Kidney (tissue), 14 donors: ENCODE data around the gene ZNF445. TPM values are rescaled to one million over a fixed set of nuclear protein-coding genes. Genes with fewer than 3 reads are reported as not detected.

Source experiments
- DNase-seq, 5 donors: peaks; one replicate each; pipeline ENCODE4 v3.0.0-alpha.2; 2013 to 2020
- FAIRE-seq: peaks from 2 replicates; lab custom pipeline; 2012; peaks lifted over from hg19 to GRCh38; lab: Jason Lieb, UNC
- H3K27ac ChIP-seq, 2 donors: one replicate each; pipeline ENCODE4 v1.7.0; 2013; ENCODE audit warnings: low read depth in 2 of 2, low read length in 2 of 2, inconsistent platforms in 1 of 2
- H3K27me3 ChIP-seq: one replicate; pipeline ENCODE4 v1.7.1; 2013; ENCODE audit warnings: low read length, inconsistent platforms; ENCODE audit not compliant: control insufficient read depth, insufficient read depth
- H3K36me3 ChIP-seq, 3 donors: one replicate each; pipeline versions ENCODE4 v1.7.0 to v1.7.1; 2013; ENCODE audit warnings: low read length in 3 of 3, control low read depth in 1 of 3, inconsistent platforms in 1 of 3; ENCODE audit not compliant: insufficient read depth in 3 of 3, control insufficient read depth in 2 of 3
- H3K4me1 ChIP-seq, 3 donors: one replicate each; pipeline versions ENCODE4 v1.7.0 to v1.7.1; 2013; ENCODE audit warnings: low read length in 3 of 3, inconsistent platforms in 1 of 3, low read depth in 1 of 3; ENCODE audit not compliant: control insufficient read depth in 2 of 3, insufficient read depth in 2 of 3
- H3K4me3 ChIP-seq, 3 donors: one replicate each; pipeline versions ENCODE4 v1.7.0 to v1.8.1; 2013; ENCODE audit warnings: low read length in 3 of 3, control low read depth in 1 of 3, inconsistent platforms in 1 of 3
- H3K9ac ChIP-seq, 3 donors: one replicate each; pipeline versions ENCODE4 v1.7.0 to v1.7.1; 2013; ENCODE audit warnings: low read length in 3 of 3, control low read depth in 1 of 3, inconsistent platforms in 1 of 3
- H3K9me3 ChIP-seq, 3 donors: one replicate each; pipeline versions ENCODE4 v1.7.0 to v1.7.1; 2013; ENCODE audit warnings: low read length in 3 of 3, control low read depth in 1 of 3, inconsistent platforms in 1 of 3; ENCODE audit not compliant: control insufficient read depth in 2 of 3, insufficient read depth in 1 of 3
- CTCF ChIP-seq: IDR thresholded peaks from 3 replicates; pipeline ENCODE4 v1.5.1; 2012; ENCODE audit warnings: mild to moderate bottlenecking, moderate library complexity, borderline replicate concordance; ENCODE audit not compliant: insufficient read depth; ENCODE audit errors: extremely low read depth
- intact Hi-C: fragments of 100-400 bp; cut with DNase I; formaldehyde crosslinking; loops from one replicate; pipeline ENCODE4 v1.11.1; 2022
- polyA plus RNA-seq: library from polyadenylated mRNA; stranded (reverse); fragments of 350-450 nt; fragmentation: Illumina TruSeq; extraction: RNeasy Lipid Tissue Mini Kit (QIAGEN cat#74804); gene quantifications from one replicate; pipeline ENCODE4 v1.2.3, GENCODE V29; 2014; ENCODE audit warnings: low read depth, low replicate concordance; ENCODE audit not compliant: insufficient read depth
- total RNA-seq: library from RNA; stranded (reverse); fragmentation: NEBNext Ultra II Directional; extraction: Animal tissue kit (Norgen Biotek cat#: 25700); gene quantifications from one replicate; pipeline ENCODE4 v1.2.1, GENCODE V29; 2021
- donor health status: control.
- donor health status: control.
- donor health status: control.
- donor health status: control.
- donor health status: control.
- donor health status: DM: yes; HTN: yes; CAD: no.
- donor health status: Normal renal cell carcinoma (clear cell type).

ZNF445 gene
- total and polyA plus RNA-seq, 2 donors from 2014 or later: 2.3 to 19.6 TPM

- FAIRE-seq (no peak), DNase-seq (no peak)
- no peak overlapping the region for H3K4me3 ChIP-seq
- TF ChIP-seq CTCF: no peak
- intact Hi-C loops: no loop called here
- peaks cover 16 to 35% (median 35%) of the 10 kb centered on the region in 3 donors for H3K36me3 ChIP-seq
- peaks cover 0 to 2% (median under 1%) of the 10 kb centered on the region in 3 donors for H3K4me1 ChIP-seq
- no peaks in the 10 kb centered on the region for H3K9me3 ChIP-seq
- no peak overlapping the region for H3K9ac ChIP-seq
- no peak overlapping the region for H3K27ac ChIP-seq
- no peaks in the 10 kb centered on the region for H3K27me3 ChIP-seq
Observed at GRCh38 chr3:44444896-44445691, 32.4 kb downstream of the ZNF445 start.

- FAIRE-seq (no peak), DNase-seq (no peak)
- Histone ChIP-seq H3K36me3 (peaks cover 16 to 30% (median 29%) of the 10 kb centered on the region in 3 donors), H3K9ac (no peak overlapping the region), H3K9me3 (no peaks in the 10 kb centered on the region), H3K27me3 (no peaks in the 10 kb centered on the region), H3K4me1 (peaks cover 0 to 7% (median 7%) of the 10 kb centered on the region in 3 donors), H3K4me3 (no peak overlapping the region), H3K27ac (no peak overlapping the region)
- intact Hi-C loops: no loop called here
- no peak for TF ChIP-seq CTCF
Observed at GRCh38 chr3:44444437-44444836, 33.0 kb downstream of the ZNF445 start.

GRCh38 chr3:44442596-44443309 lies 34.7 kb downstream of the ZNF445 start:
- Histone ChIP-seq H3K9ac (no peak overlapping the region), H3K27me3 (no peaks in the 10 kb centered on the region), H3K4me1 (peaks cover 0 to 10% (median 9%) of the 10 kb centered on the region in 3 donors), H3K27ac (no peak overlapping the region), H3K36me3 (peaks cover 9 to 13% (median 12%) of the 10 kb centered on the region in 3 donors), H3K9me3 (no peaks in the 10 kb centered on the region), H3K4me3 (no peak overlapping the region)
- TF ChIP-seq CTCF: no peak
- FAIRE-seq (no peak), DNase-seq (no peak)
- intact Hi-C loops: no loop called here
